HG03342 (cell line): ENCODE data around the gene EHD1.
A peak's percentile ranks its signal among the peaks of the same experiment; 100 is the strongest.

Source experiments
- ATAC-seq: cut with Tn5 transposase; IDR thresholded peaks from one replicate; pipeline ENCODE4 v1.9.1; 2021; ENCODE audit warnings: mild to moderate bottlenecking, moderate library complexity; ENCODE audit not compliant: unreplicated experiment

EHD1 gene

GRCh38 chr11:64878494-64879243 lies at the start of gene EHD1:
Gene EHD1 (minus strand): TSS chr11:64878621. CDS start chr11:64878464, 157 bp downstream.
- ATAC-seq = peak; percentile 70

GRCh38 chr11:64926689-64927088 lies 48.3 kb upstream of the EHD1 start:
- ATAC-seq = no peak

- no peak for ATAC-seq
Measured at GRCh38 chr11:64925536-64926436, 47.4 kb upstream of the EHD1 start.

- no peak for ATAC-seq
Measured at GRCh38 chr11:64924910-64925284, 46.5 kb upstream of the EHD1 start.

- peak; percentile 79 for ATAC-seq
Measured at GRCh38 chr11:64923944-64924909, 45.8 kb upstream of the EHD1 start, which contains the start of gene PPP2R5B. Gene PPP2R5B (plus strand): TSS chr11:64924689. CDS start chr11:64925735, 1,046 bp downstream.

GRCh38 chr11:64923151-64923661 lies 44.8 kb upstream of the EHD1 start:
- no peak for ATAC-seq

- no peak for ATAC-seq
Measured at GRCh38 chr11:64921384-64921783, 43.0 kb upstream of the EHD1 start.

GRCh38 chr11:64920124-64920523 lies 41.7 kb upstream of the EHD1 start:
- ATAC-seq = no peak

- no peak for ATAC-seq
Measured at GRCh38 chr11:64919627-64920026, 41.2 kb upstream of the EHD1 start.

- ATAC-seq = no peak
Measured at GRCh38 chr11:64918017-64918416, 39.6 kb upstream of the EHD1 start.

GRCh38 chr11:64917663-64917995 lies 39.2 kb upstream of the EHD1 start:
- no peak for ATAC-seq

GRCh38 chr11:64916775-64917662 lies 38.6 kb upstream of the EHD1 start, which contains the start of gene ATG2A:
Gene ATG2A (minus strand): TSS chr11:64917209. CDS start chr11:64917135, 74 bp downstream.
- peak; percentile 93 for ATAC-seq

- ATAC-seq = no peak
Measured at GRCh38 chr11:64916040-64916774, 37.8 kb upstream of the EHD1 start.

GRCh38 chr11:64915376-64915887 lies 37.0 kb upstream of the EHD1 start:
- ATAC-seq = no peak

GRCh38 chr11:64914123-64914522 lies 35.7 kb upstream of the EHD1 start:
- ATAC-seq = no peak

- no peak for ATAC-seq
Measured at GRCh38 chr11:64913171-64913727, 34.8 kb upstream of the EHD1 start.

GRCh38 chr11:64911689-64912088 lies 33.3 kb upstream of the EHD1 start:
- no peak for ATAC-seq

- ATAC-seq = no peak
Measured at GRCh38 chr11:64911142-64911541, 32.7 kb upstream of the EHD1 start.
